ENCODE data around the gene ZNF263.

DNA sequence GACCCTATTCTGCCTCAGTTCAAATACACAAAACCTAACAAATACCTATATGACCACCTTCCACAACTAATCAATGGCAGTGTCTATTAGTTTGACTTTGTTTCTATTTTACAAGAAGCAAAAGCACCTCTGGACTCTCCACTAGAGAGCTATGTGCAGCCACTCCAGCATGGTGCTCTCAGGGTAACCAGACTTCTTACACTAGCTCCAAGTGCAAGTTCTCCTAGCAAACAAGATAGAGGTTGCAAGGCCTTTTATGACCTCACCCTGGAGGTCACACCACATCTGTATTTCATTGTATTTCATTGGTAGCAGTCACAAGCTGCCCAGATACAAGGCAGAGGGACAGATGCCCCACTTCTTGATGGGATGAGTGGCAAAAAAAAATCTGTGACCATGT, 8.3 kb upstream of the ZNF263 start:
- no peak for TF ChIP-seq YY1 (IDR thresholded peaks at IDR 0.05; ENCODE audit: insufficient read depth, insufficient read length)
- TF ChIP-seq SUZ12 (IDR thresholded peaks at IDR 0.05; ENCODE audit: extremely low read depth, insufficient read depth, insufficient read length): no peak
- no peak for TF ChIP-seq ZNF274 (IDR thresholded peaks at IDR 0.05; ENCODE audit: low read depth, low read length)

Measured in NT2/D1 (cell line).